GM21360 (cell line): Measurements from ENCODE around the gene GALR2.
"Not testable (repeated sequence)": the region's sequence is repeated elsewhere in the genome, so short reads cannot be mapped to it uniquely, and the experiment has no call there.

Source experiments
- ATAC-seq: cut with Tn5 transposase; IDR thresholded peaks from one replicate; pipeline ENCODE4 v1.9.1; 2021; ENCODE audit warnings: mild to moderate bottlenecking, moderate library complexity; ENCODE audit not compliant: unreplicated experiment

The GALR2 gene

GRCh38 chr17:76049836-76050537 lies 24.6 kb upstream of the GALR2 start:
- no peak for ATAC-seq

- ATAC-seq = no peak
Measured at GRCh38 chr17:76050538-76051467, 23.8 kb upstream of the GALR2 start.

- no peak for ATAC-seq
Measured at GRCh38 chr17:76051561-76051960, 23.0 kb upstream of the GALR2 start.

GRCh38 chr17:76053246-76054111 lies 21.1 kb upstream of the GALR2 start:
- no peak for ATAC-seq

GRCh38 chr17:76054112-76054476 lies 20.5 kb upstream of the GALR2 start:
- ATAC-seq = no peak

GRCh38 chr17:76056882-76057281 lies 17.7 kb upstream of the GALR2 start:
- ATAC-seq = no peak

- not testable (repeated sequence) for ATAC-seq
Measured at GRCh38 chr17:76058264-76058663, 16.3 kb upstream of the GALR2 start.

GRCh38 chr17:76063875-76064546 lies 10.6 kb upstream of the GALR2 start:
- no peak for ATAC-seq

- ATAC-seq = no peak
Measured at GRCh38 chr17:76065775-76066174, 8.8 kb upstream of the GALR2 start.

- ATAC-seq = no peak
Measured at GRCh38 chr17:76071531-76072147, 2.9 kb upstream of the GALR2 start.

GRCh38 chr17:76072148-76072858 lies 2.3 kb upstream of the GALR2 start, which contains the start of gene SRP68:
Gene SRP68, minus strand, starts transcription at chr17:76072517. Its CDS starts 26 bp downstream, at chr17:76072491.
- ATAC-seq = peak; percentile 67

- ATAC-seq = no peak
Measured at GRCh38 chr17:76075364-76076145, 974 bp downstream of the GALR2 start.

- ATAC-seq = no peak
Measured at GRCh38 chr17:76076146-76076764, 1.7 kb downstream of the GALR2 start.

GRCh38 chr17:76076765-76077583 lies 2.4 kb downstream of the GALR2 start:
- ATAC-seq = no peak

GRCh38 chr17:76077584-76078110 lies 3.1 kb downstream of the GALR2 start:
- no peak for ATAC-seq

- ATAC-seq = not testable (repeated sequence)
Measured at GRCh38 chr17:76078370-76078769, 3.8 kb downstream of the GALR2 start.
